GM21619 (cell line): ENCODE data around the gene PRDX4.
"Not testable (repeated sequence)": the region's sequence is repeated elsewhere in the genome, so short reads cannot be mapped to it uniquely, and the experiment has no call there.

Source experiments
- ATAC-seq: cut with Tn5 transposase; IDR thresholded peaks from one replicate; pipeline ENCODE4 v1.9.1; 2021; ENCODE audit not compliant: unreplicated experiment

PRDX4 gene

GRCh38 chrX:23670528-23670927, 3.2 kb downstream of the PRDX4 start:
- ATAC-seq, result no peak

GRCh38 chrX:23673108-23673507, 5.8 kb downstream of the PRDX4 start:
- ATAC-seq, result no peak

GRCh38 chrX:23676486-23676885, 9.2 kb downstream of the PRDX4 start:
- ATAC-seq, result not testable (repeated sequence)

GRCh38 chrX:23692166-23692565, 24.9 kb downstream of the PRDX4 start:
- no peak for ATAC-seq

GRCh38 chrX:23694606-23695005, 27.3 kb downstream of the PRDX4 start:
- ATAC-seq, result no peak

- ATAC-seq, result peak; percentile 74
These were observed 32.4 kb downstream of the PRDX4 start for GRCh38 chrX:23699636-23700194.

GRCh38 chrX:23704673-23705206, 37.4 kb downstream of the PRDX4 start:
- no peak for ATAC-seq

GRCh38 chrX:23705235-23705634, 37.9 kb downstream of the PRDX4 start:
- no peak for ATAC-seq

- ATAC-seq, result no peak
These were observed 52.9 kb downstream of the PRDX4 start for GRCh38 chrX:23720117-23720677.

GRCh38 chrX:23726191-23726590, 58.9 kb downstream of the PRDX4 start:
- no peak for ATAC-seq

GRCh38 chrX:23727206-23727605, 59.9 kb downstream of the PRDX4 start:
- no peak for ATAC-seq

- no peak for ATAC-seq
These were observed 61.9 kb downstream of the PRDX4 start for GRCh38 chrX:23729214-23729613.

- ATAC-seq, result no peak
These were observed 64.7 kb downstream of the PRDX4 start for GRCh38 chrX:23731951-23732350.

GRCh38 chrX:23732704-23733103, 65.4 kb downstream of the PRDX4 start:
- peak; percentile 89 for ATAC-seq
